ENCODE data around the gene RALGDS.
"Not testable (repeated sequence)": the region's sequence is repeated elsewhere in the genome, so short reads cannot be mapped to it uniquely, and the experiment has no call there.

Gene RALGDS

DNA sequence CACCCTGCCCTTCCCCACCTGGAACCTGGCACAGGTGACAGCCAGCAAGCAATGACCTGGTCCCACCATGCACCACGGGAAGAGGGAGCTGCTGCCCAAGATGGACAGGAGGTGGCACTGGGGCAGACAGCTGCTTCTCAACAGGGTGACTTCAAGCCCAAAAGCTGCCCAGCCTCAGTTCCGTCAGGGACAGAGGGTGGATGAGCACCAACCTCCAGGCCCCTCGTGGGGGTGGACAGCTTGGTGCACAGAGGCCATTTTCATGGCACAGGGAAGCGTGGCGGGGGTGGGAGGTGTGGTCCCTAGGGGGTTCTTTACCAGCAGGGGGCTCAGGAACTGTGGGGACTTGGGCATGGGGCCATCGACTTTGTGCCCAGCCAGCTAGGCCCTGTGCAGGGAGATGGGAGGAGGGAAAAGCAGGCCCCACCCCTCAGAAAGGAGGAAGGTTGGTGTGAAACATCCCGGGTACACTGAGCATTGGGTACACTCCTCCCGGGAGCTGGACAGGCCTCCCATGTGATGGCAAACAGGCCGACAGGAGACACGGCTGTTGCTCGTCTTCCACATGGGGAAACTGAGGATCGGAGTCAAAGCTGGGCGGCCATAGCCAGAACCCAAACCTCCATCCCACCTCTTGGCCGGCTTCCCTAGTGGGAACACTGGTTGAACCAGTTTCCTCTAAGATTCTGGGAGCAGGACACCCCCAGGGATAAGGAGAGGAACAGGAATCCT, 57.4 kb downstream of the RALGDS start:
- no peak for DNase-seq

DNA sequence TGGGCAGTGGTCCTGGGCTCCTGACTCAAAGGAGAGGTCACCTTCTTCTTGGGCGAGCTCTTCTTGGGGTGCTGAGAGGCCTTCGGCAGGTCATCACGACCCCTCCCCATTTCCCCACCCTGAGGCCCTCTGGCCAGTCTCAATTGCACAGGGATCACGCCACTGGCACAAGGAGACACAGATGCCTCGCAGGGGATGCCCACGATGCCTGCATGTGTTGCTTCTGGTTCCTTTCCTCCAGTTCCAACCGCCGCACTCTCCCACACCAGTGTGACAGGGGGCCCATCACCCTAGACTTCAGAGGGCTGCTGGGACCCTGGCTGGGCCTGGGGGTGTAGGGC, 57.9 kb downstream of the RALGDS start:
- no peak for DNase-seq

- not testable (repeated sequence) for DNase-seq
Observed at GRCh38 chr9:133062569-133062968, 58.5 kb downstream of the RALGDS start.

DNA sequence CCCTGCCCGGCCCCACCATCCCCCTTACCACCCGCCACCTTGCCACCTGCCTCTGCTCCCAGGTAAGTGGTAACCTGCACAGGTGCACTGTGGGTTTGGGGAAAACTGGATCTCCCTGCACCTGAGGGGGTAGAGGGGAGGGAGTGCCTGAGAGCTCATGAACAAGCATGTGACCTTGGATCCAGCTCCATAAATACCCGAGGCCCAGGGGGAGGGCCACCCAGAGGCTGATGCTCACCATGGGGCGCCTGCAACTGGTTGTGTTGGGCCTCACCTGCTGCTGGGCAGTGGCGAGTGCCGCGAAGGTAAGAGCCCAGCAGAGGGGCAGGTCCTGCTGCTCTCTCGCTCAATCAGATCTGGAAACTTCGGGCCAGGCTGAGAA, 59.3 kb downstream of the RALGDS start, which contains the start of gene CEL:
Gene CEL, plus strand, starts transcription at position 218 of the 382 bp plus-strand sequence. Its CDS starts 22 bp downstream, at position 240.
- not testable (repeated sequence) for DNase-seq

- not testable (repeated sequence) for DNase-seq
Observed at GRCh38 chr9:133061019-133061763, 59.8 kb downstream of the RALGDS start.

DNA sequence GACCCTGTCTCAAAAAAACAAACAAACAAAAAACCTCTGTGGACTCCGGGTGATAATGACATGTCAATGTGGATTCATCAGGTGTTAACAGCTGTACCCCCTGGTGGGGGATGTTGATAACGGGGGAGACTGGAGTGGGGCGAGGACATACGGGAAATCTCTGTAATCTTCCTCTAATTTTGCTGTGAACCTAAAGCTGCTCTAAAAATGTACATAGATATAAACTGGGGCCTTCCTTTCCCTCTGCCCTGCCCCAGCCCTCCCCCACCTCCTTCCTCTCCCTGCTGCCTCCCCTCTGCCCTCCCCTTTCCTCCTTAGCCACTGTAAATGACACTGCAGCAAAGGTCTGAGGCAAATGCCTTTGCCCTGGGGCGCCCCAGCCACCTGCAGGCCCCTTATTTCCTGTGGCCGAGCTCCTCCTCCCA, 60.6 kb downstream of the RALGDS start:
- no peak for DNase-seq

DNA sequence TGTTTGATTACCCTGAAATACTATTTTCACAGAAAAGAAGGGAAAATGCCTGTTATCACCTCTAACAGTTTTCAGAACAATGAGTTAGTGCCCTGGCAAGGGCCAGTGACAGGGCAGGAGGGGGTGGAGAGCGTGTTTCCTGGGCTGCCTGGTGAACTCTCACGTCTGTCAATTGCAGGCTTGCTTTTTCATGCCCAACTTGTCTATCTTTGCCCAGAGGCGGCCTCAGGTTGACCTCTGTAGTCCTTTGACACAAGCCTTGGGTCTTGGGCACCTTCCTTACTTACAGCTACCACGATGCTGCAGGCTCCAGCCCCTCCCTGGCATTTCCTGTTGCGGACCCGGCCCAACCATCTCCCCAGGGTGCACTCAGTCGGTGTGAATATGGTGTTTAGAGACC, 61.4 kb downstream of the RALGDS start:
- DNase-seq: no peak

GRCh38 chr9:133058550-133059320, 62.3 kb downstream of the RALGDS start:
- no peak for DNase-seq

DNA sequence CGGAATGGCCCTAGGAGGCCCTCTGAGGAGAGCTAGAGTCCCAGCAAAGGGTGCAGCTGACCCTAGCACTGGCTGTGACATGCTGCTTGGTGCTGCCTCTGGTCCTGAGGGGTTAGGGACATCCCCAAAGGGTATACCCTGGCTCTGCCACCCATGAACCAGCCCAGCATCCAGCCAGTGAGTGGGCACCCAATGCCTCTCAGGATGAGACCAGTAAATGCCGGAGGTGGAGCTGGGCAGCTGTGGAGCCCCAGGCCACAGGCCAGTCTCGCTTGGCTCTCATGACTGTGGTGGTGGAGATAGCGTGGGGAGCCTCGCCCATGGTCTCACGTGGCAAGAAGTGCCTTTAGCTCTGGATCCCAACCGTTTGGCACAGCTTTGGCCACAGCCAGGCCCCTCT, 63.0 kb downstream of the RALGDS start:
- DNase-seq: no peak

GRCh38 chr9:133057553-133057952, 63.5 kb downstream of the RALGDS start:
- no peak for DNase-seq

DNA sequence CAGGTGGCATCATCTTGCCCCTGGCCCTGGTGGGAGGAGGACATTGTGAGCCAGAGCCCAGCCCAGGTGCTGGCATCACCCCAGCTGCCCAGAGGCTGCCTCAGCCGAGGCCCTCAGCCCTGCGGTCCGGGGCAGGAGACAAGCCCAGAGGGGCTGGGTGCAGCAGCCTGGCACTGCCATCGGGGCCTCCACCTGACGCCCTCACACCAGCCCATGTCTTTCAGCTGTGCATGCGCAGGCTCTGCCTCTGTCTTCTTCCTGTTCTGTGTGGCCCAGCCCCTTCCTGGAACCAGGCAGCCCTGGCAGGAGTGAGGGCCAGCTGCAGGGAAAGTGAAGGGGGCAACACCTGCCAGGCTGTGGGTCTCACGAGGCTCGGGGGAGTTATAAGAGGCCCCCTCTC, 64.0 kb downstream of the RALGDS start:
- no peak for DNase-seq

GRCh38 chr9:133056533-133056932, 64.5 kb downstream of the RALGDS start:
- DNase-seq: no peak

GRCh38 chr9:133055788-133056420, 65.1 kb downstream of the RALGDS start:
- no peak for DNase-seq

DNA sequence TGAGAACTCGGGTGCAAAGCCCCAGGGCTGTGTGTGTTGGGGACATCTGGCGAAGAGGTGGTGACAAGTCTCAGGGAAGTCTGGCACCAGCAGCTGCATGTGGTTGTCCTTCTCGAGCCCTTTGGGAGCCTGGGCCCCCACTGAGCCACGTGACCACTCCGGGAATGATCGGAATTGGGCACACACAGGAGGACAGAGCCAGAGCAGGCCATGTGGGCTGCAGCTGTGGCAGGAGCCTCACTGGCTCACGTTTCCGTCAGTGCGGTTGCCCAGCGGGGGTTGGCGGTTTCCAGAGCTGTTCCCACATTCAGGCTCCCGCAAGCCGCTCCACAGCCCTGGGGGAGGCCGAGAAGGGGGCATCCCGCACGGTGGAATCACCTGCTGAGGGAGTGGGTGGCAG, 66.1 kb downstream of the RALGDS start:
- DNase-seq: no peak

GRCh38 chr9:133054194-133054890, 66.7 kb downstream of the RALGDS start:
- no peak for DNase-seq

DNA sequence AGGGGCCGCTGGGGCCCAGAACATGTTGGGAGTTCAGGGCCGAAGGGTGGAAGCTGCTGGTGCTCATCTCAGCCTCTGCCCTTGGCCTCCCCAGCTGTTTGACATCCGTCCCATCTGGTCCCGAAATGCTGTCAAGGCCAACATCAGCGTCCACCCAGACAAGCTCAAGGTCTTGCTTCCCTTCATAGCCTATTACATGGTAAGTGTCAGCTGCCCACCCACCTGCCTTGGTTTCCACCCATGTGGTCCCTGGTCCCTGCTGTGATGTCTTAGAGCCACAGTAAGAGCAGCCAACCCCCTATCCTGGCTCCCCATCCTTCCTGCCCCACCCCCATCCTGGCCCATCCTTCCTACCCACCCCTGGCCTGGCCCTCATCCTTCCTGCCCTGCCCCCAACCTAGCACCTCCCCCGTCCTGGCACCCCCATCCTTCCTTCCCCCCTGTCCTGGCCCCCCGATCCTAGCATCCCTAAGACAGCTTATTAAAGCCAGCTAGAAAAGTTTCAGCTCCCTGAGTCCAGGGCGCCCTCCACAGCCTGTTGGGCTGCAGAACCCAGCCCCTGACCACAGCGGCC, 69.0 kb downstream of the RALGDS start:
- no peak for DNase-seq

DNA sequence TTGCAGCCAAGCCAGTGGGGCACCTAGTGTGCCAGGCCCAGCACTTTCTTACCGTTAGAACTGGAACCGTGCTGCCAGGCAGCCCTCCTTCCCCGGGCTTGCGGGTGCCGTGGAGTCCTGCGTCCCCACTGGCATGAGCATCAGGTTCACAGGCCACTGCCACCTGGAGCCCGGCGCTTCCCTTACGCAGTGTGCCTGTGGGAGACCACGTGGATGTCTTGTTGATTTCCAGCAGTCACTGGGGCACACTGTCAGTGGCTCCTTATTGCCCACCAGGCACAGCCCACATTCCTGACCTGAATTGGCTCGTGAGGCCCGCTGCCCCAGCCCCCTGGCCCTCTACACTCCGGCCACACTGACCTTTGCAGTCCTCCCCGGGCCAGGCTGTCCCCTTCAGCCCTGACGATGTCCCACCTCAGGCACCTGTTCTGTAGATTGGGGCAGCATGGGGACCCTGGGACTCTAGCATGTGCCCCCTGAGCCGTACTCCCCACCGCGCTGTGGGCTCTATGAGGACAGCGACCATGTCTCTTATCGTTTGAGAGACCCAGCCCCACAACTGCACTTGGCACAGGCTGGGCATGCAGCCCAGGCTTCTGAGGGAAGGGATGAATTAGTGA, 69.6 kb downstream of the RALGDS start:
- DNase-seq: no peak

GRCh38 chr9:133050781-133051180, 70.3 kb downstream of the RALGDS start:
- no peak for DNase-seq

DNA sequence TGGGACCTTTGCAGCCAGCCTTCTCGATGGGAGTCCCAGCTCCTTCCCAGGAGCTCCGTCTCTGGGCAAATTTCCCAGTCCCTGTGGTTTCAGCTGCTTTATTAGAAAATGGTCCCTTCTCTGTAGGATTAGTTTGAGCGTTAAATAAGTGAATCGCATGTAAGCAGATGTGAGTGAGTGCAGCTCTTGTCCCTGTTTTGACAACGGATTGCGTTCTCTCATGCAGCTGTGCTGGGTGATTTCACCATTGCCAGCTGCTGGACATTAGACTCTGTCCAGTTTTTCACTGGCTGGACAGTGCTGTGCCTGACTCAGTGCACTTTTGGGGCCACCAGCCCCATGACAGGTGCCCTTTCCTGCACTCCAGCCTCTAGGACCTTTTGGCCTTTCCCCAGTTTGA, 70.9 kb downstream of the RALGDS start:
- no peak for DNase-seq

DNA sequence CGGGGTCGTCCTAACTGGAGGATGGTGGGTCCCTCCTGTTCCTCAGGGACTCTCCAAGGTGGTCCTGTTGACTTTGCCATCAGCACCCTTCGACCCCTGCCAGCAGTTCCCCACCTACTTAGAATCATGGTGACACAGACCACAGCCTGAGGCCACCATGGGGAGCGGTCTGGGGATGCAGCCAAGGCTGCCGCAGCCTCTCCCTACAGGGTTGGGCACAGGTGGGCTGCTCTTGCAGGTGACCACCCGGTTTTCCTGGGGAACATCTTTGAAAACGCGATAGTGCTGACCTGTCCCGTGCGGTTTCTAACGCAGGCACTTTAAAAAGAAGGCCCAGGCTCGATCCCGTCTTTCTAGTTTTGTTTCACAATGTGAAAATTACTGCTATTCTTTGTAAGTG, 72.0 kb downstream of the RALGDS start:
- no peak for DNase-seq

GRCh38 chr9:133048595-133048994, 72.4 kb downstream of the RALGDS start:
- peak in 1 of 2 experiments; percentile 37 for DNase-seq
